Measurements from ENCODE around the gene PTPN18. TPM values are rescaled to one million over a fixed set of nuclear protein-coding genes. Genes with fewer than 3 reads are reported as not detected.

The PTPN18 gene
- total RNA-seq, 1 donor from 2014 or later, result 14.5 TPM

DNA sequence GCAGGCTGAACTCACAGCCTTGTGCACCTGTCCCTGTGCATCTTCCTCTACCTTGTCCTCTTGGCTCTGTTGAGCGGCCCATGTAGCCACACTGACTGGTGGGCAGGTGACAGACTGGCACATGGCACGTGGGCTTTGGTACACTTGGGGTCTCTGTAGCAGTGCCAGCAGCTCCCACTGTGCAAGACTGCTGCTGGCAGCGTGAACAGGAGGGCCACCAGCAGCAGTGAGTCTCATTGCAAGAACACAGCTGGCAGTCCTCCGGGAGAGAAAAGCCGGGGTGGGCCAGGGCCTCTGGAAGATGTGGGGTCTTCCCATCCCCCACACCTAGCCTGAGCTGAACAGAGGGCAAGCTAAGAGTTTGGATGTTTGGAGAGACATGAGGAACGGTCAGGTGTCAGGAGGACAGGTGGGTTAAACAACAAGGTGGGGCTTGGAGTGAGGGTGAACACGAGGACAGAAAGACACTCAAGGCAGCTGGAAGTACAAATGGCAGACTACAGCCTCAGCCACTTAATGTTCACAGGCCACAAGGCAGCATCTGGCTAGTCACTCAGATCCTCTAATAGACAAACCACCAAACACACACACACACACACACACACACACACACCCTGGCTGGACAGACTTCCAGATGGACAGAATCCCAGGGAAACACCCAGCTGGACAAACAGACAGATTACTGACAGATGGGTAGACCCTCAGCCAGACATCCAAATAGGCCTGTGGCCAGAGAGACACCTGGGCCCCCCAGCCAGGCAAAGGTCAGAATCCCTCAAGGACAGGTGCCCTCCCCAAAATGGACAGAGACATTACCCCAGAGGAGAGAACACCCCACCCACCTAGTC is 2.3 kb upstream of the PTPN18 start:
- H3K36me3 ChIP-seq (ENCODE audit: control insufficient read depth, insufficient read depth, low read length), result no peaks in the 10 kb centered on the region
- TF ChIP-seq, protein P1, sequence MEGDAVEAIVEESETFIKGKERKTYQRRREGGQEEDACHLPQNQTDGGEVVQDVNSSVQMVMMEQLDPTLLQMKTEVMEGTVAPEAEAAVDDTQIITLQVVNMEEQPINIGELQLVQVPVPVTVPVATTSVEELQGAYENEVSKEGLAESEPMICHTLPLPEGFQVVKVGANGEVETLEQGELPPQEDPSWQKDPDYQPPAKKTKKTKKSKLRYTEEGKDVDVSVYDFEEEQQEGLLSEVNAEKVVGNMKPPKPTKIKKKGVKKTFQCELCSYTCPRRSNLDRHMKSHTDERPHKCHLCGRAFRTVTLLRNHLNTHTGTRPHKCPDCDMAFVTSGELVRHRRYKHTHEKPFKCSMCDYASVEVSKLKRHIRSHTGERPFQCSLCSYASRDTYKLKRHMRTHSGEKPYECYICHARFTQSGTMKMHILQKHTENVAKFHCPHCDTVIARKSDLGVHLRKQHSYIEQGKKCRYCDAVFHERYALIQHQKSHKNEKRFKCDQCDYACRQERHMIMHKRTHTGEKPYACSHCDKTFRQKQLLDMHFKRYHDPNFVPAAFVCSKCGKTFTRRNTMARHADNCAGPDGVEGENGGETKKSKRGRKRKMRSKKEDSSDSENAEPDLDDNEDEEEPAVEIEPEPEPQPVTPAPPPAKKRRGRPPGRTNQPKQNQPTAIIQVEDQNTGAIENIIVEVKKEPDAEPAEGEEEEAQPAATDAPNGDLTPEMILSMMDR (IDR thresholded peaks at IDR 0.05; ENCODE audit: insufficient read depth, low read length, severe bottlenecking), result no peak
- H3K4me3 ChIP-seq (ENCODE audit: low read depth, low read length), result no peak overlapping the region
- H3K27me3 ChIP-seq (ENCODE audit: control insufficient read depth, insufficient read depth, low read length), result no peaks in the 10 kb centered on the region
- DNase-seq (ENCODE audit: low read depth) (no peak), FAIRE-seq (no peak)

DNA sequence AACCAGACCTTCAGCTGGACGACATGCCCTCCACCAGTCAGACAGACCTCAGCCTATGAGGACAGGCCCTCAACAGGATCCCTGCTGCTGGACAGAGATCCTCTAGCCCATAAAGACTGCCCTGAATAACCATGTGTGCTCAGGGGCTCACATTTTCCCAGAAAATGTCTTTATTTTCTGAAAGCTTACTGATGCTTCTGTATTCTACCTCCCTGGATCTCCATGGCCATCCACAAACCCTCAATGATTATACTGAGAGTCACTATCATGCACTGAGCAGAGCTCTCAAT is 1.8 kb upstream of the PTPN18 start:
- FAIRE-seq, result no peak
- TF ChIP-seq, protein P1 (IDR thresholded peaks at IDR 0.05; ENCODE audit: insufficient read depth, low read length, severe bottlenecking), result no peak

DNA sequence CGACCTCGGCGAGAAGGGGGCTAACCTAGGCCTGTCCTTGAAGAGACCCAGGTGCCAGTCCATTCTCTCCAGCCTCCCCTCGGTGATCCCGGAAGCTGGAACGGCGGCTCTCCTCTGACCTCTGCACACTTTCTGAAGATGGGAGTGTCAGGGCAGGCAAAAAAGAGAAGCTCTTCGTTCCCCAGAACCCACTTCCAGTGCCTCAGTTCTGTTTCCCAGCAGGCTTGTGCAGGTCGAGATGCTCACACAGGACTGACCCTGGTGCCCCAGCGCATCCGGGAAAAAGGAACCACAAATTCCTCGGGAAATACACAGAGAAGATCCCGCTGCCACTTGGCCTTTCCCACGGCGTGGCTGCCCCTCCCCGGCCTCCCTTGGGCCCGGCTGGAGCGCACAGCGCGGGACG is 681 bp upstream of the PTPN18 start:
- Histone ChIP-seq H3K27me3 (ENCODE audit: control insufficient read depth, insufficient read depth, low read length) (no peaks in the 10 kb centered on the region), H3K4me3 (ENCODE audit: low read depth, low read length) (peak overlapping the region; percentile 89), H3K36me3 (ENCODE audit: control insufficient read depth, insufficient read depth, low read length) (no peaks in the 10 kb centered on the region)
- DNase-seq (ENCODE audit: low read depth) (no peak), FAIRE-seq (no peak)
- TF ChIP-seq, protein P1 (IDR thresholded peaks at IDR 0.05; ENCODE audit: insufficient read depth, low read length, severe bottlenecking), result no peak

More for the DNA sequence above, 1.8 kb upstream of the PTPN18 start:
- H3K27me3 ChIP-seq (ENCODE audit: control insufficient read depth, insufficient read depth, low read length), result no peaks in the 10 kb centered on the region
- no peak overlapping the region for H3K4me3 ChIP-seq (ENCODE audit: low read depth, low read length)
- no peaks in the 10 kb centered on the region for H3K36me3 ChIP-seq (ENCODE audit: control insufficient read depth, insufficient read depth, low read length)
- no peak for DNase-seq (ENCODE audit: low read depth)

DNA sequence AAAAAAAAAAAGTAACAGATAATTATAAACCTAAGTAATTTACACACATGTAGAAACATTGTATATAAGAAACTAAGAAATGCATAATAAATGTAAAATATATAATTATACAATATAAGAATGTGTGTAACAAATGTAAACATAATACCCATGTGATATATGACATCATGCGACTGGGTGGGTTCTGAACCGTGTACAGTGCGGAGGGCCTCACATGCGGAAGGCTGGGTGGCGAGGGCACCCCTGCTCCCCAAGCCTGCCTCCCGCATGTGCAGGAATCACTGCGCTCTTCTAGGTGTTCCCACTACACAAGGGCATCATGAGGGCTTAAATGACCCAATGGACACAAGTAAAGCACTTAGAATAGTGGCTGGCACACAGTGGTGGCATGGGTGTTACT is 2.0 kb downstream of the PTPN18 start:
- TF ChIP-seq, protein P1 (IDR thresholded peaks at IDR 0.05; ENCODE audit: insufficient read depth, low read length, severe bottlenecking), result no peak
- Histone ChIP-seq H3K27me3 (ENCODE audit: control insufficient read depth, insufficient read depth, low read length) (no peaks in the 10 kb centered on the region), H3K36me3 (ENCODE audit: control insufficient read depth, insufficient read depth, low read length) (no peaks in the 10 kb centered on the region), H3K4me3 (ENCODE audit: low read depth, low read length) (no peak overlapping the region)
- FAIRE-seq (no peak), DNase-seq (ENCODE audit: low read depth) (no peak)

DNA sequence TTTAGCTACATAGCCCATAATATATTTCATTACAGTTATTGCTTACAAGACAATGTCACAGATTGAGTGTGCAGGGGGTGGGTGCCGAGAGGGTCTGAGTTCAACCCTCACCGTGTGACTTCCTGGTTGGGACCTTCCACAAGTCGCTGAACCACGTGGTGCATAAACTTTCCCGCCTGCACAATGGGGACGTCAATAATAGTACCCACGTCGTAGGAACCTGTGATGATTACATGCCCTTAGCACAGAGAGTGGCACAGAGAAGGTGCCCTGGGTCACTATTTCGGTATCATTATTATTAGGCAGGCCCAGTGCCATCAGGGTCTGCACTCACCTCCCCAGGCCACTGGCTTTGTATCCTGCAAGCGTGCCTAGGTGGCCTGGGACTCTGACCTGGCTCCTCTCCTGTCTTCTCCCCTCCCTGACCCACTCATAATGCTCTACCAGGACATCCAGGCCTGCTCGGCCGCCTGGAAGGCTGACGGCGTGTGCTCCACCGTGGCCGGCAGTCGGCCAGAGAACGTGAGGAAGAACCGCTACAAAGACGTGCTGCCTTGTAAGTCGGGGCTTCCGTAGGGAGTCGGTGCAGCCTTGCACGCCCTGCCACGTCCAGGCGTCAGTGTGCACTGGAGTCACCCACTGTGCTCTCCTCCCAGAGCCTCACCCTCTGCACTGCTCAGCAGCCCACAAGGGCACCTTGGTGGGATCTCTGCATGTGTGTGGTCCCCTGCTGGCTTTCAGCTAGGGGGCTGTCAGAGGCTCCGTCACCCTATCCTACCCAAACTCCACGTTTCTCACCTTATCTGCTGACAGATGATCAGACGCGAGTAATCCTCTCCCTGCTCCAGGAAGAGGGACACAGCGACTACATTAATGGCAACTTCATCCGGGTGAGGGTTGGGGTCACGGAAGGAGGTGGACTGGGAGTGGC is 2.8 kb downstream of the PTPN18 start:
- Histone ChIP-seq H3K27me3 (ENCODE audit: control insufficient read depth, insufficient read depth, low read length) (no peaks in the 10 kb centered on the region), H3K36me3 (ENCODE audit: control insufficient read depth, insufficient read depth, low read length) (no peaks in the 10 kb centered on the region), H3K4me3 (ENCODE audit: low read depth, low read length) (no peak overlapping the region)
- DNase-seq (ENCODE audit: low read depth) (no peak), FAIRE-seq (no peak)
- TF ChIP-seq, protein P1 (IDR thresholded peaks at IDR 0.05; ENCODE audit: insufficient read depth, low read length, severe bottlenecking), result no peak
